ENCODE measurements around the gene LIM2. TPM values are rescaled to one million over a fixed set of nuclear protein-coding genes. Genes with fewer than 3 reads are reported as not detected.

Gene LIM2
- total and polyA plus RNA-seq, 9 of the 15 experiments (the other 6 are each of a cell fraction or from before 2014, with no cell fraction given): 0.07 to 0.45 (median 0.18) TPM; not detected in 4

GRCh38 chr19:51394050-51394836 lies 6.5 kb upstream of the LIM2 start (continued):
- TF ChIP-seq YY1 (IDR thresholded peaks at IDR 0.05; ENCODE audit: borderline replicate concordance in 1 of 3, control insufficient read depth in 1 of 3, extremely low read depth in 1 of 3, insufficient read depth in 3 of 3, insufficient read length in 1 of 3, insufficient replicate concordance in 2 of 3, low read depth in 1 of 3, low read length in 2 of 3) (peak in 1 of 3 experiments; percentile 65), STAT5B (CRISPR knock-in tag; IDR thresholded peaks at IDR 0.05) (no peak), ESRRA (IDR thresholded peaks at IDR 0.05; ENCODE audit: borderline replicate concordance, low read depth) (no peak), DMBX1 (CRISPR knock-in tag; IDR thresholded peaks at IDR 0.05; ENCODE audit: borderline replicate concordance) (no peak), ELF1 (tag; IDR thresholded peaks at IDR 0.05) (peak; percentile 93), JUND (IDR thresholded peaks at IDR 0.05; ENCODE audit: borderline replicate concordance, low read depth, low read length) (peak; percentile 32), JUND (tag; IDR thresholded peaks at IDR 0.05; ENCODE audit: borderline replicate concordance, low read depth, low read length) (peak; percentile 9; the same call in 1 of the 3 replicates), GATA2 (CRISPR knock-in tag; IDR thresholded peaks at IDR 0.05) (0 out of 2 replicates have a peak, but pooled peaks have one; percentile 20), TAF9B (IDR thresholded peaks at IDR 0.05; ENCODE audit: partially characterized antibody) (peak; percentile 15), RBM39 (optimal IDR thresholded peaks at IDR 0.05; ENCODE audit: low read depth, low read length) (peak; percentile 19), ZNF639 (CRISPR knock-in tag; conservative IDR thresholded peaks at IDR 0.05 in 1 of 2, IDR thresholded peaks at IDR 0.05 in 1 of 2) (peak in 1 of 2 experiments; percentile 60; a peak in 1 of 4 replicates), EP400 (IDR thresholded peaks at IDR 0.05) (peak; percentile 58), IRF1 (CRISPR knock-in tag; IDR thresholded peaks at IDR 0.05; ENCODE audit: borderline replicate concordance) (no peak), ZNF436 (CRISPR knock-in tag; IDR thresholded peaks at IDR 0.05) (no peak), RBFOX2 (IDR thresholded peaks at IDR 0.05; ENCODE audit: low read depth, low read length) (peak; percentile 79), PKNOX1 (IDR thresholded peaks at IDR 0.05) (peak; percentile 99), BRD4 (IDR thresholded peaks at IDR 0.05) (peak; percentile 42; the same call in 1 of the 2 replicates), PML (IDR thresholded peaks at IDR 0.05; ENCODE audit: low read length) (peak; percentile 12; the same call in 1 of the 2 replicates), NFYB (IDR thresholded peaks at IDR 0.05; ENCODE audit: extremely low read depth, insufficient read length) (peak; percentile 76), CREB3 (tag; conservative IDR thresholded peaks at IDR 0.05; ENCODE audit: low read depth) (no peak), ZC3H4 (CRISPR knock-in tag; IDR thresholded peaks at IDR 0.05; ENCODE audit: borderline replicate concordance) (0 out of 2 replicates have a peak, but pooled peaks have one; percentile 53), FOXK2 (conservative IDR thresholded peaks at IDR 0.05 in 1 of 2, IDR thresholded peaks at IDR 0.05 in 1 of 2; ENCODE audit: low read depth in 2 of 2) (peak in 1 of 2 experiments; percentile 39; a peak in 1 of 4 replicates)
